HepG2 (cell line): ENCODE data around the gene PARN.

Experiments
- CBX2 ChIP-seq, 2 experiments: fragments of 200-600 bp in 1 of 2; sonication (generic); formaldehyde crosslinking in 1 of 2; IDR thresholded peaks; 2 replicates each; pipeline versions ENCODE4 v1.7.0 to v1.8.1; 2018 to 2022; ENCODE audit warnings: low read depth in 2 of 2, low read length in 1 of 2, mild to moderate bottlenecking in 1 of 2, missing genetic modification reagents in 1 of 2
- CEBPB ChIP-seq: IDR thresholded peaks from 2 replicates; pipeline ENCODE4 v1.6.1; 2011; ENCODE audit warnings: low read depth, low read length, improper control_type of control experiment, borderline replicate concordance
- HDAC6 ChIP-seq: fragments of 200-600 bp; sonication (generic); IDR thresholded peaks from 2 replicates; pipeline ENCODE4 v1.7.0; 2017; ENCODE audit warnings: mild to moderate bottlenecking, antibody characterized with exemption, low read length, low read depth
- MED1 ChIP-seq: sonication (generic); formaldehyde crosslinking; IDR thresholded peaks from 2 replicates; pipeline ENCODE4 v1.4.0; 2020; ENCODE audit warnings: missing genetic modification reagents
- NFKBIZ ChIP-seq: IDR thresholded peaks from 2 replicates; pipeline ENCODE4 v1.6.1; 2018; ENCODE audit warnings: missing genetic modification reagents, missing compliant biosample characterization
- POLR2AphosphoS5 ChIP-seq: IDR thresholded peaks from 2 replicates; pipeline ENCODE4 v1.6.1; 2012; ENCODE audit warnings: low read depth, low read length
- PTBP1 ChIP-seq: fragments of 200-400 bp; formaldehyde crosslinking; IDR thresholded peaks from 2 replicates; pipeline ENCODE4 v1.6.1; 2018; ENCODE audit warnings: low read length, low read depth; ENCODE audit not compliant: poor library complexity, severe bottlenecking
- RELA ChIP-seq: sonication (generic); formaldehyde crosslinking; IDR thresholded peaks from 2 replicates; pipeline ENCODE4 v1.4.0; 2020; ENCODE audit warnings: missing genetic modification reagents
- TF ChIP-seq, protein P1 (sequence below): sonication (generic); formaldehyde crosslinking; IDR thresholded peaks from 2 replicates; pipeline ENCODE4 v1.4.0; 2020; ENCODE audit warnings: low read depth, mild to moderate bottlenecking, missing genetic modification reagents
- TF ChIP-seq, protein P2 (sequence below): sonication (generic); formaldehyde crosslinking; conservative IDR thresholded peaks from 2 replicates; pipeline ENCODE4 v1.4.0; 2020; ENCODE audit warnings: missing genetic modification reagents
- TF ChIP-seq, protein P3 (sequence below): fragments of 450-650 bp; IDR thresholded peaks from 2 replicates; pipeline ENCODE4 v1.6.1; 2017; ENCODE audit warnings: mild to moderate bottlenecking
- TF ChIP-seq, protein P4 (sequence below): sonication (generic); IDR thresholded peaks from 2 replicates; pipeline ENCODE4 v1.6.1; 2016; ENCODE audit warnings: low read depth, borderline replicate concordance
- TF ChIP-seq, protein P5 (sequence below): sonication (generic); formaldehyde crosslinking; IDR thresholded peaks from one replicate; pipeline ENCODE4 v1.5.1; 2020; ENCODE audit warnings: mild to moderate bottlenecking, missing genetic modification reagents; ENCODE audit errors: not compliant biosample characterization

DNA sequence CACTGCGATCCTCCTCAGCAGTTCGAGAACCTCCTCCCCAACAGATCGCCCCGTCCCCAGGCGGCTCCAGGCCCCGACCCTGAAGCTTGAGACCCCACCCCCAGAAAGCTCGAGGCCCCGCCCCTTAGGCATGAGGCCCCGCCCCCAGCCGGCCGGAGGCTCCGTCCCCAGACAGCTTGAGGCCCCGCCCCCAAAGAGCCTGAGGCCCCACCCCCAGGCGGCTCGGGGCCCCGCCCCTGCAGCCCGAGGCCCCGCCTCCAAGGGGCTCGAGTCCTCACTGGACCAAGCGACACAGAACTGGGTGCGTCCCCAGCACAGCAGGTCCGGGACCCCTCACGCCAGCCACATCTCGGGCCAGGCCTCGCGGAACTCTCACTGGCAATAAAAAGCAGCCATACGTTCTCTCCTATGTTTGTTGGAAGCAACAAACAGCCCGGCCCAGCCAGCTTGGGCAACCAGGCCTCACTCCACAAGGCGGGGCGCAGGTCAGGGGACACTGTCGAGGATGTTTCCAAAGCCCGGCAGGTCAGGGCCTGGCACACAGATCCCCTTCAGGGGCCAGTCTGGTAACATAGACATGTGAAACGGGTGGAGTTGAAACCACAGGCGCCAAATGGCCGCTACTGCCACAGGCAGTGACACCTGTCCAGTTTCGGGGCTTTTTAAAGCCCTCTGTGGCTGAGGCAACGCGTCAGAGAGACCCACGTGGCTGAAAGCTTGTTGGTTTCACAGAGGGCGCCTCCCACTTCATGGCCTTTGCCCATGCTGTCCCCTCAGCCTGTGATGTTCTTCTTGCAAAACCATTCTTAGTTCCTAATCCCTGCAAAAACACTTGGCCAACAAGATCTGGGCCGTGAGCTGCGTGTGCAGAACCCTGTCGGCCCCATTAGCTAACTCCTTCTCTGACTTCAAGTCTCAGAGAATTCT, 224.2 kb downstream of the PARN start:
- peak; percentile 36; the same call in 1 of the 2 replicates for TF ChIP-seq NFKBIZ (CRISPR knock-in tag)
- TF ChIP-seq PTBP1: no peak
- TF ChIP-seq, protein P1, sequence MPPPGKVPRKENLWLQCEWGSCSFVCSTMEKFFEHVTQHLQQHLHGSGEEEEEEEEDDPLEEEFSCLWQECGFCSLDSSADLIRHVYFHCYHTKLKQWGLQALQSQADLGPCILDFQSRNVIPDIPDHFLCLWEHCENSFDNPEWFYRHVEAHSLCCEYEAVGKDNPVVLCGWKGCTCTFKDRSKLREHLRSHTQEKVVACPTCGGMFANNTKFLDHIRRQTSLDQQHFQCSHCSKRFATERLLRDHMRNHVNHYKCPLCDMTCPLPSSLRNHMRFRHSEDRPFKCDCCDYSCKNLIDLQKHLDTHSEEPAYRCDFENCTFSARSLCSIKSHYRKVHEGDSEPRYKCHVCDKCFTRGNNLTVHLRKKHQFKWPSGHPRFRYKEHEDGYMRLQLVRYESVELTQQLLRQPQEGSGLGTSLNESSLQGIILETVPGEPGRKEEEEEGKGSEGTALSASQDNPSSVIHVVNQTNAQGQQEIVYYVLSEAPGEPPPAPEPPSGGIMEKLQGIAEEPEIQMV (CRISPR knock-in tag): peak; percentile 85; the same call in 1 of the 2 replicates
- TF ChIP-seq, protein P2, sequence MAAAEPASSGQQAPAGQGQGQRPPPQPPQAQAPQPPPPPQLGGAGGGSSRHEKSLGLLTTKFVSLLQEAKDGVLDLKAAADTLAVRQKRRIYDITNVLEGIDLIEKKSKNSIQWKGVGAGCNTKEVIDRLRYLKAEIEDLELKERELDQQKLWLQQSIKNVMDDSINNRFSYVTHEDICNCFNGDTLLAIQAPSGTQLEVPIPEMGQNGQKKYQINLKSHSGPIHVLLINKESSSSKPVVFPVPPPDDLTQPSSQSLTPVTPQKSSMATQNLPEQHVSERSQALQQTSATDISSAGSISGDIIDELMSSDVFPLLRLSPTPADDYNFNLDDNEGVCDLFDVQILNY (CRISPR knock-in tag): no peak
- TF ChIP-seq, protein P3, sequence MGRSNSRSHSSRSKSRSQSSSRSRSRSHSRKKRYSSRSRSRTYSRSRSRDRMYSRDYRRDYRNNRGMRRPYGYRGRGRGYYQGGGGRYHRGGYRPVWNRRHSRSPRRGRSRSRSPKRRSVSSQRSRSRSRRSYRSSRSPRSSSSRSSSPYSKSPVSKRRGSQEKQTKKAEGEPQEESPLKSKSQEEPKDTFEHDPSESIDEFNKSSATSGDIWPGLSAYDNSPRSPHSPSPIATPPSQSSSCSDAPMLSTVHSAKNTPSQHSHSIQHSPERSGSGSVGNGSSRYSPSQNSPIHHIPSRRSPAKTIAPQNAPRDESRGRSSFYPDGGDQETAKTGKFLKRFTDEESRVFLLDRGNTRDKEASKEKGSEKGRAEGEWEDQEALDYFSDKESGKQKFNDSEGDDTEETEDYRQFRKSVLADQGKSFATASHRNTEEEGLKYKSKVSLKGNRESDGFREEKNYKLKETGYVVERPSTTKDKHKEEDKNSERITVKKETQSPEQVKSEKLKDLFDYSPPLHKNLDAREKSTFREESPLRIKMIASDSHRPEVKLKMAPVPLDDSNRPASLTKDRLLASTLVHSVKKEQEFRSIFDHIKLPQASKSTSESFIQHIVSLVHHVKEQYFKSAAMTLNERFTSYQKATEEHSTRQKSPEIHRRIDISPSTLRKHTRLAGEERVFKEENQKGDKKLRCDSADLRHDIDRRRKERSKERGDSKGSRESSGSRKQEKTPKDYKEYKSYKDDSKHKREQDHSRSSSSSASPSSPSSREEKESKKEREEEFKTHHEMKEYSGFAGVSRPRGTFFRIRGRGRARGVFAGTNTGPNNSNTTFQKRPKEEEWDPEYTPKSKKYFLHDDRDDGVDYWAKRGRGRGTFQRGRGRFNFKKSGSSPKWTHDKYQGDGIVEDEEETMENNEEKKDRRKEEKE: no peak
- TF ChIP-seq HDAC6: no peak
- TF ChIP-seq, protein P4, sequence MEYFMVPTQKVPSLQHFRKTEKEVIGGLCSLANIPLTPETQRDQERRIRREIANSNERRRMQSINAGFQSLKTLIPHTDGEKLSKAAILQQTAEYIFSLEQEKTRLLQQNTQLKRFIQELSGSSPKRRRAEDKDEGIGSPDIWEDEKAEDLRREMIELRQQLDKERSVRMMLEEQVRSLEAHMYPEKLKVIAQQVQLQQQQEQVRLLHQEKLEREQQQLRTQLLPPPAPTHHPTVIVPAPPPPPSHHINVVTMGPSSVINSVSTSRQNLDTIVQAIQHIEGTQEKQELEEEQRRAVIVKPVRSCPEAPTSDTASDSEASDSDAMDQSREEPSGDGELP: no peak
- peak; percentile 98 for TF ChIP-seq POLR2AphosphoS5
- TF ChIP-seq RELA: no peak
- no peak for TF ChIP-seq CBX2 (IDR thresholded peaks at IDR 0.05; ENCODE audit: low read depth, low read length)
- 0 out of 2 replicates have a peak, but pooled peaks have one; percentile 31 for TF ChIP-seq CBX2 (CRISPR knock-in tag; IDR thresholded peaks at IDR 0.05; ENCODE audit: low read depth)
- peak; percentile 70 for TF ChIP-seq MED1 (CRISPR knock-in tag)
- TF ChIP-seq, protein P5, sequence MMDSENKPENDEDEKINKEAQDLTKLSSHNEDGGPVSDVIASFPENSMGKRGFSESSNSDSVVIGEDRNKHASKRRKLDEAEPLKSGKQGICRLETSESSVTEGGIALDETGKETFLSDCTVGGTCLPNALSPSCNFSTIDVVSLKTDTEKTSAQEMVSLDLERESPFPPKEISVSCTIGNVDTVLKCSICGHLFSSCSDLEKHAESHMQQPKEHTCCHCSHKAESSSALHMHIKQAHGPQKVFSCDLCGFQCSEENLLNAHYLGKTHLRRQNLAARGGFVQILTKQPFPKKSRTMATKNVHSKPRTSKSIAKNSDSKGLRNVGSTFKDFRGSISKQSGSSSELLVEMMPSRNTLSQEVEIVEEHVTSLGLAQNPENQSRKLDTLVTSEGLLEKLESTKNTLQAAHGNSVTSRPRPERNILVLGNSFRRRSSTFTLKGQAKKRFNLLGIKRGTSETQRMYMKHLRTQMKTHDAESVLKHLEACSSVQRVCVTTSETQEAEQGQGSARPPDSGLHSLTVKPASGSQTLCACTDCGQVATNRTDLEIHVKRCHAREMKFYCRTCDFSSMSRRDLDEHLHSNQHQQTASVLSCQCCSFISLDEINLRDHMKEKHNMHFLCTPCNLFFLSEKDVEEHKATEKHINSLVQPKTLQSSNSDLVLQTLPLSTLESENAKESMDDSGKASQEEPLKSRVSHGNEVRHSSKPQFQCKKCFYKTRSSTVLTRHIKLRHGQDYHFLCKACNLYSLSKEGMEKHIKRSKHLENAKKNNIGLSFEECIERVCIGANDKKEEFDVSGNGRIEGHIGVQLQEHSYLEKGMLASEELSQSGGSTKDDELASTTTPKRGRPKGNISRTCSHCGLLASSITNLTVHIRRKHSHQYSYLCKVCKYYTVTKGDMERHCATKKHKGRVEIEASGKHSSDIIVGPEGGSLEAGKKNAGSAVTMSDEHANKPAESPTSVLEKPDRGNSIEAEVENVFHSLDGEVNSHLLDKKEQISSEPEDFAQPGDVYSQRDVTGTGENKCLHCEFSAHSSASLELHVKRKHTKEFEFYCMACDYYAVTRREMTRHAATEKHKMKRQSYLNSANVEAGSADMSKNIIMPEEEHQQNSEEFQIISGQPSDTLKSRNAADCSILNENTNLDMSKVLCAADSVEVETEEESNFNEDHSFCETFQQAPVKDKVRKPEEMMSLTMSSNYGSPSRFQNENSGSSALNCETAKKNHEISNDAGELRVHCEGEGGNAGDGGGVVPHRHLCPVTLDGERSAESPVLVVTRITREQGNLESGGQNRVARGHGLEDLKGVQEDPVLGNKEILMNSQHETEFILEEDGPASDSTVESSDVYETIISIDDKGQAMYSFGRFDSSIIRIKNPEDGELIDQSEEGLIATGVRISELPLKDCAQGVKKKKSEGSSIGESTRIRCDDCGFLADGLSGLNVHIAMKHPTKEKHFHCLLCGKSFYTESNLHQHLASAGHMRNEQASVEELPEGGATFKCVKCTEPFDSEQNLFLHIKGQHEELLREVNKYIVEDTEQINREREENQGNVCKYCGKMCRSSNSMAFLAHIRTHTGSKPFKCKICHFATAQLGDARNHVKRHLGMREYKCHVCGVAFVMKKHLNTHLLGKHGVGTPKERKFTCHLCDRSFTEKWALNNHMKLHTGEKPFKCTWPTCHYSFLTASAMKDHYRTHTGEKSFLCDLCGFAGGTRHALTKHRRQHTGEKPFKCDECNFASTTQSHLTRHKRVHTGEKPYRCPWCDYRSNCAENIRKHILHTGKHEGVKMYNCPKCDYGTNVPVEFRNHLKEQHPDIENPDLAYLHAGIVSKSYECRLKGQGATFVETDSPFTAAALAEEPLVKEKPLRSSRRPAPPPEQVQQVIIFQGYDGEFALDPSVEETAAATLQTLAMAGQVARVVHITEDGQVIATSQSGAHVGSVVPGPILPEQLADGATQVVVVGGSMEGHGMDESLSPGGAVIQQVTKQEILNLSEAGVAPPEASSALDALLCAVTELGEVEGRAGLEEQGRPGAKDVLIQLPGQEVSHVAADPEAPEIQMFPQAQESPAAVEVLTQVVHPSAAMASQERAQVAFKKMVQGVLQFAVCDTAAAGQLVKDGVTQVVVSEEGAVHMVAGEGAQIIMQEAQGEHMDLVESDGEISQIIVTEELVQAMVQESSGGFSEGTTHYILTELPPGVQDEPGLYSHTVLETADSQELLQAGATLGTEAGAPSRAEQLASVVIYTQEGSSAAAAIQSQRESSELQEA (CRISPR knock-in tag): peak; percentile 91
- TF ChIP-seq CEBPB: peak; percentile 55; the same call in 1 of the 2 replicates
